ENCODE measurements around the gene MLPH.
A peak's percentile ranks its signal among the peaks of the same experiment; 100 is the strongest.

- TF ChIP-seq CTCF (CRISPR knock-in tag; IDR thresholded peaks at IDR 0.05): peak; percentile 86
- no peak for TF ChIP-seq ZBTB26 (CRISPR knock-in tag; IDR thresholded peaks at IDR 0.05; ENCODE audit: borderline replicate concordance)
- no peak for TF ChIP-seq KAT7 (CRISPR knock-in tag; IDR thresholded peaks at IDR 0.05; ENCODE audit: borderline replicate concordance)
- no peak for TF ChIP-seq ZBTB8A (CRISPR knock-in tag; IDR thresholded peaks at IDR 0.05; ENCODE audit: borderline replicate concordance, low read depth)
- no peak for TF ChIP-seq SNRNP70 (IDR thresholded peaks at IDR 0.05; ENCODE audit: low read depth, low read length)
- TF ChIP-seq USF2 (IDR thresholded peaks at IDR 0.05; ENCODE audit: low read depth, low read length): no peak
- no peak for TF ChIP-seq USF2 (CRISPR knock-in tag; IDR thresholded peaks at IDR 0.05; ENCODE audit: borderline replicate concordance)
These were observed 15.4 kb upstream of the MLPH start for GRCh38 chr2:237471438-237472186.
